H1 (cell line): ENCODE data around the gene CD200R1L. TPM values are rescaled to one million over a fixed set of nuclear protein-coding genes. Genes with fewer than 3 reads are reported as not detected.

Source experiments
- CTCF ChIA-PET: fragments of 300-600 bp; sonication (Branson Sonifier 250); formaldehyde crosslinking; loops from one replicate; lab custom pipeline; 2021; ENCODE audit not compliant: partially characterized antibody; lab: Charles Lee
- POLR2A ChIA-PET: fragments of 300-600 bp; sonication (Branson Sonifier 250); formaldehyde crosslinking; loops from one replicate; lab custom pipeline; 2021; ENCODE audit warnings: inconsistent platforms; ENCODE audit not compliant: partially characterized antibody; lab: Charles Lee
- DNase-seq, 2 experiments: peaks; one replicate each; pipeline versions ENCODE4 v3.0.0 to v3.0.0-alpha.2; 2010 to 2022; ENCODE audit warnings: low spot score in 2 of 2, low read depth in 1 of 2, mixed read lengths in 1 of 2
- FAIRE-seq: peaks from 2 replicates; lab custom pipeline; 2011; peaks lifted over from hg19 to GRCh38; lab: Jason Lieb, UNC
- H2AFZ ChIP-seq: 2 replicates; pipeline ENCODE4 v1.8.1; 2012; ENCODE audit warnings: low read length, inconsistent platforms
- H2AK5ac ChIP-seq: 2 replicates; pipeline ENCODE4 v1.6.1; 2013; ENCODE audit warnings: low read depth, low read length
- H2BK120ac ChIP-seq: replicated peaks from 2 replicates; pipeline ENCODE3; 2013; ENCODE audit warnings: low read depth, low read length, inconsistent platforms
- H2BK12ac ChIP-seq: 2 replicates; pipeline ENCODE4 v1.6.1; 2013; ENCODE audit warnings: low read depth, low read length
- H2BK15ac ChIP-seq: 2 replicates; pipeline ENCODE4 v1.6.1; 2013; ENCODE audit warnings: low read length
- H2BK20ac ChIP-seq: 2 replicates; pipeline ENCODE4 v1.6.1; 2013; ENCODE audit warnings: low read length
- H2BK5ac ChIP-seq: 2 replicates; pipeline ENCODE4 v1.6.1; 2013; ENCODE audit warnings: low read depth, low read length
- H3K14ac ChIP-seq: 2 replicates; pipeline ENCODE4 v1.6.1; 2013; ENCODE audit warnings: inconsistent platforms; ENCODE audit not compliant: insufficient read length
- H3K18ac ChIP-seq: 2 replicates; pipeline ENCODE4 v1.6.1; 2013; ENCODE audit warnings: low read length; ENCODE audit errors: extremely low read depth
- H3K23ac ChIP-seq: 2 replicates; pipeline ENCODE4 v1.6.1; 2013; ENCODE audit warnings: inconsistent platforms; ENCODE audit not compliant: insufficient read length
- H3K23me2 ChIP-seq: 2 replicates; pipeline ENCODE4 v1.6.1; 2013; ENCODE audit warnings: low read depth, low read length
- H3K27ac ChIP-seq: 2 replicates; pipeline ENCODE4 v1.6.1; 2011; ENCODE audit warnings: low read depth, low read length, inconsistent platforms
- H3K27me3 ChIP-seq, 4 experiments: replicated peaks in 1 of 4; 1 replicate in 1 of 4; 2 replicates in 3 of 4; pipeline versions ENCODE4 v1.6.1 to v1.8.1; 2011 to 2013; ENCODE audit warnings: low read length in 3 of 4, mild to moderate bottlenecking in 3 of 4, inconsistent platforms in 2 of 4, mixed read lengths in 2 of 4, moderate library complexity in 1 of 4; ENCODE audit not compliant: control insufficient read depth in 3 of 4, insufficient read depth in 3 of 4; ENCODE audit errors: extremely low read depth in 1 of 4
- H3K36me3 ChIP-seq, 4 experiments: 2 replicates each; pipeline versions ENCODE4 v1.6.1 to v1.8.1; 2011 to 2013; ENCODE audit warnings: mild to moderate bottlenecking in 4 of 4, low read length in 3 of 4, moderate library complexity in 2 of 4, control low read depth in 1 of 4, inconsistent platforms in 1 of 4; ENCODE audit not compliant: insufficient read depth in 4 of 4, control insufficient read depth in 2 of 4
- H3K4ac ChIP-seq: replicated peaks from 2 replicates; pipeline ENCODE3; 2013; ENCODE audit warnings: low read length, low read depth, mixed read lengths, inconsistent platforms; ENCODE audit not compliant: insufficient read length
- H3K4me1 ChIP-seq, 4 experiments: replicated peaks in 1 of 4; 1 replicate in 1 of 4; 2 replicates in 3 of 4; pipeline versions ENCODE4 v1.6.1 to v1.8.1; 2011 to 2013; ENCODE audit warnings: low read length in 3 of 4, inconsistent platforms in 2 of 4, mixed read lengths in 1 of 4; ENCODE audit not compliant: insufficient read depth in 4 of 4, control insufficient read depth in 3 of 4
- H3K4me2 ChIP-seq, 2 experiments: 2 replicates each; pipeline versions ENCODE4 v1.6.1 to v1.8.1; 2011 to 2013; ENCODE audit warnings: low read depth in 2 of 2, low read length in 2 of 2, control low read depth in 1 of 2, inconsistent platforms in 1 of 2, mild to moderate bottlenecking in 1 of 2; ENCODE audit not compliant: insufficient read depth in 1 of 2
- H3K4me3 ChIP-seq, 4 experiments: fragments of 200-600, 300-600 bp in 1 of 4; sonication (generic), shearing (Covaris generic), sonication (Bioruptor Twin) in 1 of 4; 2 replicates each; pipeline versions ENCODE4 v1.5.1 to v1.8.1; 2011 to 2016; ENCODE audit warnings: low read length in 4 of 4, low read depth in 3 of 4, control low read depth in 2 of 4, inconsistent platforms in 2 of 4, mild to moderate bottlenecking in 2 of 4, mixed read lengths in 1 of 4, moderate library complexity in 1 of 4; ENCODE audit not compliant: insufficient read depth in 2 of 4; ENCODE audit errors: extremely low read depth in 1 of 4
- H3K56ac ChIP-seq: replicated peaks from 2 replicates; pipeline ENCODE3; 2013; ENCODE audit warnings: low read depth, mild to moderate bottlenecking, mixed read lengths, low read length, inconsistent platforms; ENCODE audit not compliant: insufficient read length
- H3K79me1 ChIP-seq: 2 replicates; pipeline ENCODE4 v1.6.1; 2013; ENCODE audit warnings: low read depth, low read length, control low read depth
- H3K79me2 ChIP-seq, 2 experiments: 2 replicates each; pipeline versions ENCODE4 v1.6.1 to v1.8.1; 2012 to 2013; ENCODE audit warnings: low read length in 2 of 2, mild to moderate bottlenecking in 2 of 2, inconsistent platforms in 1 of 2; ENCODE audit not compliant: insufficient read depth in 2 of 2, control insufficient read depth in 1 of 2
- H3K9ac ChIP-seq, 4 experiments: replicated peaks in 1 of 4; 1 replicate in 1 of 4; 2 replicates in 3 of 4; pipeline versions ENCODE4 v1.6.1 to v1.8.1; 2011 to 2013; ENCODE audit warnings: low read depth in 3 of 4, low read length in 3 of 4, control low read depth in 2 of 4, mild to moderate bottlenecking in 2 of 4, moderate library complexity in 2 of 4, inconsistent platforms in 1 of 4; ENCODE audit errors: extremely low read depth in 1 of 4
- H3K9me3 ChIP-seq, 2 experiments: 2 replicates each; pipeline versions ENCODE4 v1.6.1 to v1.8.1; 2012 to 2013; ENCODE audit warnings: mild to moderate bottlenecking in 2 of 2, moderate library complexity in 2 of 2, control low read depth in 1 of 2, inconsistent platforms in 1 of 2, low read depth in 1 of 2, low read length in 1 of 2, mixed read lengths in 1 of 2; ENCODE audit not compliant: insufficient read depth in 2 of 2
- H4K20me1 ChIP-seq, 2 experiments: replicated peaks in 1 of 2; 2 replicates each; pipeline versions ENCODE3 to v1.8.1; 2011 to 2013; ENCODE audit warnings: inconsistent platforms in 2 of 2, low read length in 2 of 2, mild to moderate bottlenecking in 1 of 2; ENCODE audit not compliant: insufficient read depth in 2 of 2, control insufficient read depth in 1 of 2
- H4K5ac ChIP-seq: 2 replicates; pipeline ENCODE4 v1.6.1; 2013; ENCODE audit warnings: low read length, low read depth, mixed read lengths, inconsistent platforms; ENCODE audit not compliant: insufficient read length
- H4K8ac ChIP-seq: 2 replicates; pipeline ENCODE4 v1.8.0; 2013; ENCODE audit warnings: mild to moderate bottlenecking, moderate library complexity, low read length, inconsistent platforms; ENCODE audit not compliant: insufficient read depth; ENCODE audit errors: extremely low read depth
- H4K91ac ChIP-seq: replicated peaks from 2 replicates; pipeline ENCODE3; 2013; ENCODE audit warnings: low read length, mixed read lengths, inconsistent platforms; ENCODE audit not compliant: insufficient read length
- CHD1 ChIP-seq: IDR thresholded peaks from 2 replicates; pipeline ENCODE4 v1.6.1; 2012; ENCODE audit warnings: low read depth, low read length, improper control_type of control experiment
- JUND ChIP-seq: IDR thresholded peaks from 2 replicates; pipeline ENCODE4 v1.6.1; 2011; ENCODE audit warnings: mild to moderate bottlenecking, improper control_type of control experiment, low read length
- POLR2AphosphoS5 ChIP-seq: IDR thresholded peaks from 2 replicates; pipeline ENCODE4 v1.6.1; 2011; ENCODE audit warnings: low read depth, low read length
- RBBP5 ChIP-seq: IDR thresholded peaks from 2 replicates; pipeline ENCODE4 v1.7.1; 2012; ENCODE audit warnings: low read depth, mild to moderate bottlenecking, inconsistent platforms, low read length, moderate library complexity, borderline replicate concordance
- polyA plus RNA-seq, 7 experiments: library from polyadenylated mRNA; depleted of rRNA in 3 of 7; stranded (reverse) in 5 of 7; unstranded in 2 of 7; fragments of >200 nt in 5 of 7; fragments of 200-250 nt in 2 of 7; gene quantifications; 1 replicate in 5 of 7; 2 replicates in 1 of 7; 4 replicates in 1 of 7; pipeline versions ENCODE4 v1.2.1 to v1.2.3, GENCODE V29; 2011 to 2013; ENCODE audit warnings: missing spikeins in 2 of 7, mixed read lengths in 2 of 7
- total RNA-seq: library from RNA; stranded (reverse); fragmentation: NEBNext Ultra II Directional; extraction: Animal tissue kit (Norgen Biotek cat#: 25700); gene quantifications from 2 replicates; pipeline ENCODE4 v1.2.1, GENCODE V29; 2021

Gene CD200R1L
- total and polyA plus RNA-seq, 2 of the 8 experiments (the other 6 are each of a cell fraction or from before 2014, with no cell fraction given) = not detected

GRCh38 chr3:112817271-112817670 is 29.4 kb downstream of the CD200R1L start:
- no peak overlapping the region for H4K8ac ChIP-seq
- no peak overlapping the region for H3K4me3 ChIP-seq
- H2BK5ac ChIP-seq = no peak overlapping the region
- H3K18ac ChIP-seq = no peak overlapping the region
- 0 out of 4 replicates have a peak, but pooled peaks cover 0 to 3% of the 10 kb centered on the region in 2 experiments for H3K9me3 ChIP-seq
- no peak overlapping the region for H4K91ac ChIP-seq
- FAIRE-seq (no peak), DNase-seq (no peak)
- H3K4me1 ChIP-seq = no peaks in the 10 kb centered on the region
- no peaks in the 10 kb centered on the region for H3K79me2 ChIP-seq
- H3K4me2 ChIP-seq = no peak overlapping the region
- H3K9ac ChIP-seq = no peak overlapping the region
- no peak overlapping the region for H2BK120ac ChIP-seq
- H3K56ac ChIP-seq = no peak overlapping the region
- CTCF ChIA-PET = interaction anchor here (1.1 to 4.4 kb wide), 4 partner anchors 10 to 175 kb away, joined by 3 to 31 read pairs (median 6); no protein-coding TSS in a partner anchor
- H3K79me1 ChIP-seq = no peaks in the 10 kb centered on the region
- no peak for TF ChIP-seq CHD1
- TF ChIP-seq JUND = no peak
- TF ChIP-seq RBBP5 = no peak
- TF ChIP-seq POLR2AphosphoS5 = no peak
- no peak overlapping the region for H3K4ac ChIP-seq
- no peak overlapping the region for H4K5ac ChIP-seq
- no peak overlapping the region for H2AK5ac ChIP-seq
- H2BK15ac ChIP-seq = no peak overlapping the region
- H3K23ac ChIP-seq = no peak overlapping the region
- H2BK20ac ChIP-seq = no peak overlapping the region
- no peaks in the 10 kb centered on the region for H3K36me3 ChIP-seq
- no peak overlapping the region for H2AFZ ChIP-seq
- POLR2A ChIA-PET = no interaction called here
- no peaks in the 10 kb centered on the region for H3K27me3 ChIP-seq
- H4K20me1 ChIP-seq = no peaks in the 10 kb centered on the region
- H3K14ac ChIP-seq = no peak overlapping the region
- H2BK12ac ChIP-seq = no peak overlapping the region
- H3K23me2 ChIP-seq = no peaks in the 10 kb centered on the region
- H3K27ac ChIP-seq = no peak overlapping the region
